Thyroid gland (tissue), 4 donors: Measurements from ENCODE around the gene MCM3AP. TPM values are rescaled to one million over a fixed set of nuclear protein-coding genes. Genes with fewer than 3 reads are reported as not detected.
A peak's percentile ranks its signal among the peaks of the same experiment; 100 is the strongest.

Experiments used
- DNase-seq, 2 donors: peaks; one replicate each; pipeline ENCODE4 v3.0.0-alpha.2; 2019
- H3K27ac ChIP-seq, 3 donors: fragments of 200-600 bp; sonication (generic); 1 replicate in 2 of 3; 2 replicates in 1 of 3; pipeline ENCODE4 v1.5.1; 2016 to 2019; ENCODE audit warnings: mild to moderate bottlenecking in 1 of 3, moderate library complexity in 1 of 3
- H3K27me3 ChIP-seq: fragments of 200-600 bp; sonication (generic); one replicate; pipeline ENCODE4 v1.5.1; 2019
- H3K36me3 ChIP-seq, 2 donors: fragments of 200-600 bp; sonication (generic); one replicate each; pipeline ENCODE4 v1.5.1; 2016 to 2019
- H3K4me1 ChIP-seq, 2 donors: fragments of 200-600 bp; sonication (generic); one replicate each; pipeline ENCODE4 v1.5.1; 2017 to 2019
- H3K4me3 ChIP-seq, 3 donors: fragments of 200-600 bp; sonication (generic); replicated peaks in 1 of 3; 1 replicate in 2 of 3; 2 replicates in 1 of 3; pipeline ENCODE4 v1.5.1; 2016; ENCODE audit warnings: mild to moderate bottlenecking in 1 of 3
- H3K9me3 ChIP-seq: fragments of 200-600 bp; sonication (generic); one replicate; pipeline ENCODE4 v1.5.1; 2017
- POLR2A ChIP-seq, 2 donors: fragments of 450-650 bp; IDR thresholded peaks; one replicate each; pipeline ENCODE4 v1.6.1; 2017; ENCODE audit warnings: antibody characterized with exemption in 2 of 2, mild to moderate bottlenecking in 2 of 2, moderate library complexity in 1 of 2
- WGBS, 2 donors: methylation state at CpG; one replicate each; pipeline ENCODE4 v1.1.5; 2017; 5-methylcytosine and 5-hydroxymethylcytosine counted together
- intact Hi-C: fragments of 100-400 bp; cut with DNase I; formaldehyde crosslinking; loops from one replicate; pipeline ENCODE4 v1.15.1; 2023
- total RNA-seq, 4 donors: library from RNA; depleted of rRNA; stranded (reverse); fragments of >200 nt; gene quantifications; one replicate each; pipeline ENCODE4 v1.2.3, GENCODE V29; 2016
- TF ChIP-seq, protein P1 (sequence below), 6 experiments: fragments of 200-600 bp in 3 of 6; fragments of 450-650 bp in 3 of 6; sonication (generic) in 3 of 6; IDR thresholded peaks; one replicate each; pipeline ENCODE4 v1.5.1; 2016 to 2019; ENCODE audit warnings: antibody characterized with exemption in 6 of 6, mild to moderate bottlenecking in 2 of 6, inconsistent platforms in 1 of 6, moderate library complexity in 1 of 6

Gene MCM3AP
- total RNA-seq, 4 donors from 2014 or later, result 65.7 to 116 (median 81.0) TPM

DNA sequence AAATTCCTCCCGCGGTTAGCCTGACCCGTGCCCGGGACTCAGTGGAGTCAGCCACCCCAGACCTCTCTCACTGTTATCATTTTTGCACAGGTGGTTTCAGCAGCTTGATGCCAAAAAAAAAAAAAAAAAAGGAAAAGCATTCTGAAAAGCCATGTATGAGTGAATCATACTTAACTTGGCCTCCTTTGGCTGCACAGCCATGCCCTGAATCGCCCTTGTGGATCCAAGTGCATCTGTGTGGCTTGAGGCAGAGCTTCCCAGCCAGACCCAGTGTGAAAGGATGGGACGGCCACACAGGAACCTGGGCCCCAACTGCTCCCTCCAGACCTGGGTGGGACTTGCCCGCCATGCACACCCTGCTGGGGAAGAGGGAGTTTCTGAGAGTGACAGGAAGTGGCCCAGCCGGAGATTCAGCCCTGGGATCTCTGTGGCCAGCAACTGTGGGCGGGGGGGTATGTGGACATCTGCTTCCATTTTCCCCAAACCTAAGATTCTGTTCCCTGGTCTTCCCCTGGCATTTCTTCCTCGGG, 9.3 kb upstream of the MCM3AP start:
- intact Hi-C loops, result no loop called here
- Histone ChIP-seq H3K4me1 (peaks cover 8 to 10% of the 10 kb centered on the region in 2 donors), H3K4me3 (no peak overlapping the region), H3K36me3 (peaks cover 0 to 7% of the 10 kb centered on the region in 2 donors), H3K27ac (no peak overlapping the region), H3K9me3 (no peaks in the 10 kb centered on the region), H3K27me3 (no peaks in the 10 kb centered on the region)
- no peak for TF ChIP-seq POLR2A (IDR thresholded peaks at IDR 0.05)
- TF ChIP-seq, protein P1, sequence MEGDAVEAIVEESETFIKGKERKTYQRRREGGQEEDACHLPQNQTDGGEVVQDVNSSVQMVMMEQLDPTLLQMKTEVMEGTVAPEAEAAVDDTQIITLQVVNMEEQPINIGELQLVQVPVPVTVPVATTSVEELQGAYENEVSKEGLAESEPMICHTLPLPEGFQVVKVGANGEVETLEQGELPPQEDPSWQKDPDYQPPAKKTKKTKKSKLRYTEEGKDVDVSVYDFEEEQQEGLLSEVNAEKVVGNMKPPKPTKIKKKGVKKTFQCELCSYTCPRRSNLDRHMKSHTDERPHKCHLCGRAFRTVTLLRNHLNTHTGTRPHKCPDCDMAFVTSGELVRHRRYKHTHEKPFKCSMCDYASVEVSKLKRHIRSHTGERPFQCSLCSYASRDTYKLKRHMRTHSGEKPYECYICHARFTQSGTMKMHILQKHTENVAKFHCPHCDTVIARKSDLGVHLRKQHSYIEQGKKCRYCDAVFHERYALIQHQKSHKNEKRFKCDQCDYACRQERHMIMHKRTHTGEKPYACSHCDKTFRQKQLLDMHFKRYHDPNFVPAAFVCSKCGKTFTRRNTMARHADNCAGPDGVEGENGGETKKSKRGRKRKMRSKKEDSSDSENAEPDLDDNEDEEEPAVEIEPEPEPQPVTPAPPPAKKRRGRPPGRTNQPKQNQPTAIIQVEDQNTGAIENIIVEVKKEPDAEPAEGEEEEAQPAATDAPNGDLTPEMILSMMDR (IDR thresholded peaks at IDR 0.05), result no peak
- 55 to 59% methylated on average over 8 to 10 of the region's 10 CpGs for WGBS, 2 donors
- DNase-seq, result no peak

GRCh38 chr21:46291561-46291960, 6.2 kb upstream of the MCM3AP start:
- Histone ChIP-seq H3K4me3 (no peak overlapping the region), H3K4me1 (peaks cover 0 to 7% of the 10 kb centered on the region in 2 donors), H3K36me3 (peaks cover 0 to 7% of the 10 kb centered on the region in 2 donors), H3K27ac (no peak overlapping the region), H3K9me3 (no peaks in the 10 kb centered on the region), H3K27me3 (no peaks in the 10 kb centered on the region)
- WGBS, 2 donors, result 95 to 100% methylated on average over 2 of the region's 2 CpGs
- no peak for TF ChIP-seq POLR2A (IDR thresholded peaks at IDR 0.05)
- TF ChIP-seq, protein P1 (IDR thresholded peaks at IDR 0.05), result no peak
- no peak for DNase-seq
- intact Hi-C loops, result no loop called here

DNA sequence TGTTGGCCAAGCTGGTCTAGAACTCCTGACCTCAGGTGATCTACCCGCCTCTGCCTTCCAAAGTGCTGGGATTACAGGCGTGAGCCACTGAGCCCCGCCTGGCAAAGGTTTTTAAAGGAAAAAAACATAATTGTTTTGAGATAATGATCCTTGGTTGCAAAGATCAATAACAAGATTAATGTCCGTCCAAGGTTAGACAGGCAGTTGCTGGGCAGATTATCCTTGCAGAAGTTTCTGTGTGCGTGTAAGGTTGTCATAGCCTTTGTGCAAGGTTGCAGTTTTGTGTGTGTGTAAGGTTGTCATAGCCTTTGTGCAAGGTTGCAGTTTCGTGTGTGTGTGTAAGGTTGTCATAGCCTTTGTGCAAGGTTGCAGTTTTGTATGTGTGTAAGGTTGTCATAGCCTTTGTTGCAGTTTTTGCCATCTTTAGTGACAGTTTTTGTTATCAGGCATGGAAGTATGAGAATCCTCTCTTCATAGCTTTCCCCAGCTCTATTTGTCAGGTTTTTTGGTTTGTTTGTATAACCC, 4.3 kb upstream of the MCM3AP start:
- Histone ChIP-seq H3K27me3 (no peaks in the 10 kb centered on the region), H3K4me3 (no peak overlapping the region), H3K27ac (no peak overlapping the region), H3K9me3 (no peaks in the 10 kb centered on the region), H3K36me3 (peaks cover 0 to 7% of the 10 kb centered on the region in 2 donors), H3K4me1 (peaks cover 6 to 15% of the 10 kb centered on the region in 2 donors)
- TF ChIP-seq POLR2A (IDR thresholded peaks at IDR 0.05), result no peak
- TF ChIP-seq, protein P1 (IDR thresholded peaks at IDR 0.05), result no peak
- intact Hi-C loops, result loop anchor here (5.0 kb wide), 1 partner anchor 33 kb away; the partner anchor contains the start of genes C21orf58 and PCNT
- WGBS, 2 donors, result 72 to 82% methylated on average over 6 of the region's 6 CpGs
- no peak for DNase-seq

DNA sequence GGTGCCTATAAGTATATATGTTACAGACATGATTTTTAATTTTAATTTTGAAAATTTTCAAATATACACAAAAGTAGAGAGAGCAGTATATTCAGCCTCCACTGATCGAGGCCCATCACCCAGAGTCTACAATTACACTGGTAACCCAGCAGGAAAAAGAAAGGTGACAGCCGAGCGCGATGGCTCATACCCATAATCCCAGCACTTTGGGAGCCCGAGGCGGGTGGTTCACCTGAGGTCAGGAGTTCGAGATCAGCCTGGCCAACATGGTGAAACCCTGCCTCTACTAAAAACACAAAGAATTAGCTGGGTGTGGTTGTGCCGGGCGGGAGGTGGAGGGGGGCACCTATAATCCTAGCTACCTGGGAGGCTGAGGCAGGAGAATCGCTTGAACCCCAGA, 2.1 kb upstream of the MCM3AP start:
- intact Hi-C loops, result loop anchor here (5.0 kb wide), 1 partner anchor 35 kb away; the partner anchor contains the start of genes C21orf58 and PCNT
- no peak for TF ChIP-seq POLR2A (IDR thresholded peaks at IDR 0.05)
- TF ChIP-seq, protein P1 (IDR thresholded peaks at IDR 0.05), result no peak
- Histone ChIP-seq H3K9me3 (no peaks in the 10 kb centered on the region), H3K27me3 (no peaks in the 10 kb centered on the region), H3K36me3 (peaks cover 0 to 10% of the 10 kb centered on the region in 2 donors), H3K27ac (no peak overlapping the region), H3K4me1 (peaks cover 26 to 31% of the 10 kb centered on the region in 2 donors), H3K4me3 (no peak overlapping the region)
- 85 to 95% methylated on average over 10 of the region's 10 CpGs for WGBS, 2 donors
- DNase-seq, result no peak

DNA sequence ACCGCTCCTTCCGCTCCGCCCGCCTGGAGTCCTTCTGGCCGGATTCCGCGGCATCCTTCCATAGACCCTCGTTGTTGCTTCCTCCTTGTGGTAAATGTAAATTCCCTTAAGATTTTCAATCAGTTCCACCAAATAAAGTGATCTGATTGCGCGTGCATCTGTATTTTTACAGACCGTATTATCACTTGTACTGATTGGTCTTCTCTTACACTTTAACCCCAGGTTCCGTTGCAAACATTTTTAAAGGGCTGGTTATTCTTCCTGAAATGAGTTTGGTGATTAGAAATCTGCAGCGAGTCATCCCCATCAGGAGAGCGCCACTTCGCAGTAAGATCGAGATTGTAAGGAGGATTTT, 1.2 kb upstream of the MCM3AP start:
- TF ChIP-seq, protein P1 (IDR thresholded peaks at IDR 0.05), result no peak
- Histone ChIP-seq H3K27me3 (no peaks in the 10 kb centered on the region), H3K27ac (peak overlapping the region; percentile 86 to 93 (median 92)), H3K4me3 (peak overlapping the region; percentile 79 to 91 (median 81)), H3K36me3 (peaks cover 0 to 6% of the 10 kb centered on the region in 2 donors), H3K4me1 (peaks cover 30 to 37% of the 10 kb centered on the region in 2 donors), H3K9me3 (no peaks in the 10 kb centered on the region)
- WGBS, 2 donors, result 0 to 1% methylated on average over 16 of the region's 16 CpGs
- intact Hi-C loops, result loop anchor here (5.0 kb wide), 1 partner anchor 36 kb away; the partner anchor contains the start of genes C21orf58 and PCNT
- peak in 1 of 2 donors; percentile 69 for DNase-seq
